Fibroblast of peridontal ligament (primary cell): Measurements from ENCODE around the gene STK38L.
A peak's percentile ranks its signal among the peaks of the same experiment; 100 is the strongest.

ENCODE experiments used
- DNase-seq: peaks from one replicate; pipeline ENCODE4 v3.0.0-alpha.2; 2010; ENCODE audit errors: extremely low read depth

Gene STK38L

DNA sequence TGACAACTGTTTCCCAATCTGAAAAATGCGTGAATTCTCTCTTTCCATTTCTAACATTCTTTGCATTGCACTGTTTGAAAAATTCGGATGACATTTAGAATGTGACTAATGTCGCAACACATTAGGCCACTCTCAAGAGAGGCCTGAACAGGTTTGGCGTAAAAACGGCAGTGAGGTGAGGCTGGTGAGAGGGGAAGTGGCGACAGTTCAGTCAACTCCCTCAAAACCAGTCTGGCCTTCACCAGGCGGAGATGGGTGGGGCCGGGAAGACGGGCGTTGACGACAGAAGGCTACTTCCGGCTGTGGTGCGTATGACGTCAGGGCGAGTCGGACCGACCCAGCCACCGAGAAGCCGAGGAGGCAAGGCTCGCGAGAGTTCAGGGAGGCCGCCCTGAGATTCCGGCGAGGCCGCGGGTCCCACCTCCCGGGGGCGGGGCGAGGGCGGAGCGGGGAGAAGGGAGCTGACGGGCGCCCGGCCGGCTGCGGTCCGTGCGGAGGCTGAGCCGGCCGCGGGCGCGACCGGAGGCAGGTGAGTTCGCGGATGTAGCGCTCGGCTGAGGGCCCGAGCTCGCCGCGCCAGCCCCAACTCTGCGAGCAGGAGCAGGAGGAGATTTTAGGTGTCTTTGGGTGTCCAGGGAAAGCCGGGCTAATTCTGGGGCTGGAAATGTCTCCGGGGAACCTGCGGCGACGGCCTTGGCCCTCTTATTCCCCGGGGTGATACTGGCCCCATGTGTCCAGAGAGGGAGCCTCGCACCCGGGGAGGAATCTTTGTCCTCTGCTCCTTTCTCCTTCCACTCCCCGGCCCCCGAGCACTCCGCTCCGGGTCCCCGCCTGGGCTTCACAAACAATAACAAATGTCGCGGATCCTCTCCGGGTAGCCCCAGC lies at the start of gene STK38L:
Gene STK38L, plus strand, starts transcription at position 483 of the 885 bp plus-strand sequence. CDS start 53,435 bp downstream, outside the sequence.
- peak; percentile 94 for DNase-seq

DNA sequence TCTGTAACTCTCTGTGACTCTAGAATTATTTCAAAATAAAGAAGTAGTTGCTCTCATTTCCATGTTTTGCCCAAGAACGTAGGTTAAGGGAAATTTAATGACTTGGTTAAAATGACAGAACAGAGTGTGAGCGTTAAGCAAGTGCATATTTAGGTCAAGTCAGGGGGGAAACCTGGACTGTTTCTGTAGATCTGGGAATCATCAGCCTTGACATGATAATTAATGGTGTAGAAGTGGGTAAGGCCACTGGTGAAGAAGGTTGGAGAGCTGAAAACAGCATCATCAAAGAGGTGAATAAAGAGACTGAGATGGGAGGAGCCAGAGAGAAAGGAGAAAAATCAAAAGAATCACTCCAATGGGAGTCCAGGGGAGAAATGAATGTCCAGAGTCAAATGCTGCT lies 49.4 kb upstream of the STK38L start:
- DNase-seq = no peak

DNA sequence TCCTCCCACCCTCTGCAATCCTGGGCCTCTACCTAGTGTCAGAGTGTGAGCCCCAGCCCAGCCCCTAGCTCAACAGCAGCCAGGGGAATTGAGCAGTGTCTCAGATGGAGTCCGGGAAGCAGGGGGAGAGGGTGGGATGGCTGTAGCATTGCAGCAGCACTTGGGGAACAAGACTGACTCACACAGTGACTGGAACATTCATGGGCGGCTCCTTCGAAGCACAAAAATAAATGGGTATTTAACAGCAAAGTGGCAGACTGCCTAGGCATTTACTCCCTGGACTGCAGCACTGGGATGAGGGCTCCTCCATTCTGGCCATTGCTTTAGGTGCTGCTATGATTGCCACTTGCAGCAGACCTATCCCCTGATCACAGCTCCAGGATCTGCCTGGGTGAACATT lies 46.0 kb upstream of the STK38L start:
- no peak for DNase-seq

DNA sequence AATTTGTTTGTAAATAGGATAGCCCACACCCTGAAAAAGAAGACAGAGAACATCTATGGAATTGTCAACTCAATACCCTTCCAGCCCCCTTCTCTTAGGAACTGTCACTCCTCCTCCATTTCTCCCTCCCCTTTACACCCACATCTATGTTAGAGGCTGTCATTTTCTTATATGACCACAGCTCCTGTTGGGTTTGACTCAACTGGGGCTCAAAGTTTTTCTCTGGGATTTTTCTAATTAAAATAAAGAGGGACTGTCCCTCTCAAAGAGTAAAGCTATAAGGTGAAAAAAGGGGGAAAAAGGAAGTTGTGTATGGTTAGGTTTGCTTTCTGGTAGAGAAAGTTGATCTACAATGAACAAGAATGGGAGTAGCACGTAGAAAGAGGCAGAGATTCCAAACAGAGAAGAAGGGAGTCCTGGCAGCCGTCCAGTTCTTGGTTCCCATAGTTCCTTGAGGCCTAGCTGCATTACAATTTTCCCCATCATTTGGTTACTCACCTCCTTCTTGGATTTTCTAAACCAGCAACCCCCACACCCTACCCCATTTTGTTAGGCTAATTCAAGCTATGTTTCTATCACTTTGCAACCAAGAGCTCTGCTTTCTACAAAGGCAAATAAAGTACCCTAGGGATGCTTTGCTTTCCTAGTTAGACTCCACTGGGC lies 44.3 kb upstream of the STK38L start:
- no peak for DNase-seq

DNA sequence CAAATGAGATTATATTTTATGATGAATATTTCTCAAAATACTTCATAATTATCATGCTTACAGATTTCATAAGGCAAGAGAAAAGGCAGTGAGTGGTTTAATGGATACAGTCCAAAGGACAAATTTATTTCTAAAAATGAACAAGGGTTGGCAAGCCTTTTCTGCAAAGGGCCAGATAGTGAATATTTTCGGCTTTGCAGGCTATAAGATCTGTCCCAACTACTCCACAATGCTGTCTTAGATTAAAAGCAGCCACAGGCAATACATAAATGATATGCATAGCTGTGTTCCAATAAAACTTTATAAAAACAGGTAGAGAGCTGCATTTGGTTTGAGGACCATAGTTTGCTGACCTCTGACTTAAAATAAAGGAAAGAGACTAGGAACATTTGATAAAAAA lies 42.9 kb upstream of the STK38L start:
- DNase-seq = peak; percentile 43

DNA sequence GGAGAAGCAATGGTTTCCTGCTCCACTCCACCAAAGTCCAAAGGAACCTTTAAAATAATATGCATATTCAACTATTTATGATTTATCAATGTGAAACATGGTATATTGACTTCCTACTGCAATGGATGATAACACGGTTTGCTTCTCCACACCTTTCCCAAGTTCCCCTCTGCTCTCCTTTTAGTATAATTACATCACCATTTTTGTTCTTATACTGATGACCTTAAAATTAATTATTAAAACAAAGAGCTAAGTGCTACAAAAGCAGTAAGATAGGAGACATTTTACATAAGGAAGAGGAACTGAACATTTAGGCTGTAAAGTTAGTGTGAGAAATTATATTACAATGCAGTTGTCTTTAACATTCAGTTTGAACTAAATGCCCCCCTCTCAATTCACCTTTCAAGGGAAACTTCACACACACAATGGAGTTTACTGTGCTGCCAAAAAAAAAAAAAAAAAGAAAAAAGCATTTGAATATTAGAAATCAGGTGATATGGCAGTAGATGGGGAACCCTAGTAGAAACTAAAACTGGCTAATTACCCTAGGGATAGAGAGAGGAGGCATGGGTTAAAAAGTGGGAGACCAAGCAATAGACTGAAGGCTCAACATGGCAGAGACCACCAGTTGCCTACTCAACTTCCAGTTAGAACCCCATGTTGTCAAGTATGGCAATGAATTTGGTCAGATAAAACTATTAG lies 37.1 kb upstream of the STK38L start:
- DNase-seq = no peak

DNA sequence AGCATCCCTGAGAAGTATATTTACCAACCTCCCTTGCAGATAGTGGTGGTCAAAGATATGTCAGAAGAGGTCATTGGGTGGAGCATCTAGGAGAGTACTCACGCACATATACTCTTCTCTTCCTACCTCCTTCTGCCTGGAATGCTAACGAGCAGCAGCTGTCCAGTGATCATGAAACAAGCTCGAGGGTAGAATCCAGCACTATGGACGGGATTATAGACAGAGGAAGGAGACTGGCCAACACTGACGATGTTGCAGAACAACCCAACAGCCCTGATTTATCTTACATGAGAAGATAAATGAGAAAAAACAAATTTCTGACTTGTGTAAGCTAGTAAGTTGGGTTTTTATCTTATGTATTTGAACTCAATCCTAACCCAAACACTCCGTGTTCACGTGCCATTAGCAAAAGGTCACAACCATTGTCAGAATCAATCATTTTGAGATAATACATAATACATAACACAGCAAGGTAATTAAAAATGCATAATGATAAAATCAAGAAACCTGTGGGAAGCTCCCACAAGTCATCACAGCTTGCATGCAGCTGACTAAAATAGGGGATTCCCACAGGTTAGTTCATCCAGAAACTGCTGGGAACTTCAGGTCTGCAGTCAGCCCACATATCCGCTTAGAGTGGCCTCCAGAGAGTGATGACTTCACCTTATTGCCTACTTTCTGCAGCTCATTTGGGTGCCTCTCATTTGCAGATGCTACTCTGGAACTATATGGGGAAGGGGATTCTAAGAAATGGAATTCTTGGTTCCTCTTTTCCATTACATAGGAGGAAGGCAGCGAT lies 36.3 kb upstream of the STK38L start:
- no peak for DNase-seq

DNA sequence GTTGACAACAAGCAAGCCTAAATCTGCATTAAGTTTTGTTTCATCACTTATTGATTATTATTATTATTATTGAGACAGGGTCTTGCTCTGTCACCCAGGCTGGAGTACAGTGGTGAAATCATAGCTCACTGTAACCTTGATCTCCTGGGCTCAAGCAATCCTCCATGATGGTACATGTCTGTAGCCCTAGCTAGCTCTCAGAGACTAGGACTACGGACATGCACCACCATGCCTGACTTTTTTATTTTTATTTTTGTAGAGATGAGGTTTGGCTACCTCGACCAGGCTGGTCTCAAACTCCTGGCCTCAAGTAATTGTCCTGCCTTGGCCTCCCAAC lies 35.7 kb upstream of the STK38L start:
- DNase-seq = no peak

DNA sequence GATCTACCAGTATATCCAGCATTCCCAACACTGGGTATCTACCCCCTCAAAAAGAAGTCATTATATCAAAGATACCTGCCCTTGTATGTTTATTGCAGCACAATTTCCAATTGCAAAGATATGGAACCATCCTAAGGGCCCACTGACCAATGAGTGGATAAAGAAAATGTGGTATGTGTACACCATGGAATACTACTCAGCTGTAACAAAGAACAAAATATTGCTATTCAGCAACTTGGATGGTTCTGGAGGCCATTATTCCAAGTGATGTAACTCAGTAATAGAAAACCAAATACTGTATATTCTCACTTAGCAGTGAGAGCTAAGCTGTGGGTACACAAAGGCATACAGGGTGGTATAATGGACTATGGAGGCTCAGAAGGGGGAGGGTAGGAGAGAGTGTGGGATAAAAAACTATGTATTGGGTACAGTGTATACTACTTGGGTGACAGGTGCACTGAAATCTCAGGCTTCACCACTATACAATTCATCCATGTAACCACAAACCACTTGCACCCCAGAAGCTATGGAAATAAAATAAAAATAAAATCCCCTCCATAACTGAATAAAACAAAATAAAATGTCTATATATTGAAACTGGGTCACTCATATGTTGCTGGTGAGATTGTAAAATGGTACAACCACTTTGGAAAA lies 34.7 kb upstream of the STK38L start:
- DNase-seq = no peak

DNA sequence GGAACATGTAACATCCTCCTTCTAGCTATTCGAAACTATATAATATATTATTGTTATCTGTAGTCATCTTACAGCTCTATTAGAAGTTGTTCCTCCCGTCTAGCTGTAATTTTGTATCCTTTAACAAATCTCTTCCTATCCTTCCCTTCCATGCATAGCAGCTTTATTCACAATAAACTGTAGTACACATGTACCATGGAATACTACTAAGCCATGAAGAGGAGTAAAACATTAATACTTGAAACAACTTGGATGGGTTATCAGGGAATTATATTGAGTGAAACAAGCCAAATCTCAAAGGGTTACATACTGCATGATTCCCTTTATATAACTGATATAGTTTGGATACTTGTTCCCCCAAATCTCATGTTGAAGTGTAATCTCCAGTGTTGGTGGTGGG lies 33.9 kb upstream of the STK38L start:
- no peak for DNase-seq

DNA sequence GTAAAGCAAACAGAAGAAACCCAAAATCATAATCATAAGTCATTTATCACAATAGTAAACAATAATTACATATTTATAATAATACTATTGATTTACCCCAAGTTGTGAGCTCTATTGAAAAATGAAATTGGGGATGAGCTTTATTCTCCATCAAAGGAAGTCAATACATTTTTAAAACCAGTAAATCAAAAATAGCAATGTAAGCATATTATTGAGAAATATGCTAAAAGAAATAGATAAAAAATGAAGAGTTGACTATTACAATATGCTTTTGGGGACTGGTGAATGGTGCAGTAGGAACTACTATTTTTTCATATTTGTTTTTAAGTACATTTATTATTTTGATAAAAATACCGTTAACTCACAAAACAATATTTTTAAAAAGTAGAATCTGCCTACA lies 31.2 kb upstream of the STK38L start:
- DNase-seq = no peak

DNA sequence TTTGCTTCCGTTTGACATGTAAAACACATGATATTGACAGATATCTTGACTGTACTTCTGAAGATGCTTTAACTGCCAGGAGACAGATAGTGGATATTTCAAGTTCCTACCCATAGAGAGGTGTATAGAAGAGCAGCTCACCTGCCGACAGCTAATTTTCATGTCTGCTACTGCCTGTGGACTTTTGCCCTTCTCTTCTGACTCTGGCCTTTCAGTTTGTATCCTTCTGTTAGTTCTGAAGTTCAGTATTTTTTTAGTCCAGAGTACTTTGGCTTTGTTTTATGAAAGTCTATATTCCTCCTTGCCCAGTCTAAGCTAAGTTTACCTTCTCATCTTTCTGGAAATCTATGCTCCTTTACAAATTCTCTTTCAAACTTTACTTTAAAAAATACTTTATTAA lies 30.8 kb upstream of the STK38L start:
- DNase-seq = no peak

DNA sequence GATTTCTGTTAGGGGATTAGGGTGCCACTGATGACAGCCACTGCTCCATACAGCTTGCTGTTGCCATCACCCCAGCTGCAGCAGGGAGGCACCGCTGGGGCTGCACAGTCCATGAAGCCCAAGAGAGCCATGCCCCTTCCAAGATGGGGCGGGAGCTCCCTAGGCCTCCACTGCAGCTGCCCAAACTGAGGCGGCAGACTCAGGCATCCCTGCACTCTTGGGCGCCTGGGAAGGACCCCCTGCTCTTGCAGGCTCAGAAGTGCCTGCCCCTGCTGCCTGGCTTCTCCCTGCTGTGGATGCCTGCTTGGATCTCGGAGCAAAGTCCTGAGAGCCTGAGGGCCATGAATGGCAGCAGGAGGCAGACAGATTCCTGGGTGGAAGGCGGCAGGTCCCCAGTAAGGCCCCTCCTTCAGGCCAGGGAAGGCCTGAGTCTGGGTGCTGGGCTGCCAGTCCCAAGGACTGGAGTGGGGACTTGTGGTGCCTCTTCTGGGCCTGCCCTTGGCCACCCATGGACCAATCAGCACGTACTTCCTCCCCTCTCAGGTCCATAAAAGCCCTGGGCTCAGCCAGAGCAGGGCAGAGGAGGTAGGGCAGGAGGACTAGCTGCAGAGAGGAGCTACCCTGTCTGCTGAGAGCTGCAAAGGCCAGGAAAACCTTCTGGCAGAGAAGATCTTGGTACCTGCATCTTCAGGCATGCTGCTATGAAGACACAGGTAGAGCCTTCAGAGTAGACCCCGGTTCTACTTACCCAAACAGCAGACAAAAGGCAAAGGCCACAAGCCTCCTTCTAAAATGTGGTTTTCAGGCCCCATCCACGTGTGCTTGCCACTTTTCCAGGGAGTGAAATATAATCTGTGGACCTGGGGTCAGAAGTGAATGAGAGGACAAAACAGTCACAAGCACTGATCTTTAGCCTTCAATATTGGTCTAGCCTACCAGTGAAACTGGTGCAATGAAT lies 30.0 kb upstream of the STK38L start:
- no peak for DNase-seq

DNA sequence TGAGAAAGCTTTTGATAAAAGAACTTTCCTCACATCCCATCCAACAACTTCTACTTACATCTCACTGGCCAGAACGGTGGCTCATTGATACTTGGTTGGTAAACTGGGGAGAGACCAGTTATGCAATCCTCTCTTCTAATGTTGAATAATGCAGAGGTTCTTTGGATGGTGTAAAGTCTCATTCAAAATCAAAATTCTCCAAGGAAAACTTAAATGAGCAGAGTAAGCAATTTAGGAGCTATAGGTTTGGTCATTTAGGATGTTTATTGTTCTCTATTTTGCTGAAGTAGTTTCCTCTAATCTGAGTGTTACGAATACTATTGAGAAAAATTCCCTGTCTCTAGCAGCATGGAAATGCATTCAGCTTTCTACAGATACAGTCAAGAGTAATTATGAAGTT lies 26.5 kb upstream of the STK38L start:
- no peak for DNase-seq

DNA sequence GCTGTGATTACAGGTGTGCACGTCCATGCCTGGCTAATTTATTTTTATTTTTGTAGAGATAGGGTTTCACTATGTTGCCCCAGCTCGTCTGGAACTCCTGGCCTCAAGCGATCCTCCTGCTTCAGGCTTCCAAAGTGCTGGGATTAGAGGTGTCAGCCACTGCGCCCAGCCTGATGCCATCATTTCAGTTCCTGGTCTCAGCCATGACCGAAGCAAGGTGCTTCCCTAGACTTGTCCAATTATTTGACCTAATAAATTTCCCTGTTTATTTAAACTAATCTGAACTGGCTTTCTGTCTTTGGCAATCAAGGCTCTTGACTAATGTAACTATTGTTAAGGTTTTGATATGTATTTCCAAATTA lies 24.4 kb upstream of the STK38L start:
- DNase-seq = no peak

DNA sequence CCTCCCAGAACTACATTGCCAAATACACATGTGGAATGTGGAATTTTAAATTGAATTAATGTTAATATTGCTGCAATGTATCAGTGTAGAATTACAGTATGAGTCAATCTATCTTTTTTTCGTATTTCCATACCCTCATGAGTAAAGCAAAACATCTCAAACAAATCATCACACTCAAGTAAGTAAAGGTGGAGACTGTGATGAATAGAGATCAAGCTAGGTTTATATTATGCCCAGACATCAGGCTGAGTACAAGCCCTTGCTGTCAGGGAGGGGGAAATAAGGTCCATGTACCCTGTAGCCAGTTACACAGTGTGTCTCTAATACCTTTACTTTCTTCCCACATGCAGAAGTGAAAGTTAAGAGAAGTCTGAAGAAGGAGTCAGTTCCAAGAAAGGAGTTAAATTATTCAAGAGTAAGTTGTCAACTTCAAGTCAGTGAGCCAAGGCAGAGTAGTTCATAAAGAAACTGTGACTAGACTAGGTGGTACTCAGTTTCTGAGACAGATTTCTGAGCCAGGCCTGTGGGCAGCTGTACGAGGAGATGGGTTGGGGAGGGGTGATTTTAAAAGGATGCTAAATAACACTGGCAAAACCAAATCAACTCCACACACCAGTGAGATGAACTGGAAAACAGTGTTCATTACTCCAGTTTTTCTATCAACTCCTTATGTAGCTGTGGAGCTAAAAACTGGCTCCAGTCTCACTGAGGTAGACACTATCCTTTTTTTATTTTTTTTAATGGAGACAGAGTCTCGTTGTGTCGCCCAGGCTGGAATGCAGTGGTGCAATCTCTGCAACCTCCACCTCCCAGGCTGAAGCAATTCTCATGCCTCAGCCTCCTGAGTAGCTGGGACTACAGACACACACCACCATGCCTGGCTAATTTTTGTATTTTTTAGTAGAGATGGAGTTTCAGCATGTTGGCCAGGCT lies 23.8 kb upstream of the STK38L start:
- peak; percentile 45 for DNase-seq

DNA sequence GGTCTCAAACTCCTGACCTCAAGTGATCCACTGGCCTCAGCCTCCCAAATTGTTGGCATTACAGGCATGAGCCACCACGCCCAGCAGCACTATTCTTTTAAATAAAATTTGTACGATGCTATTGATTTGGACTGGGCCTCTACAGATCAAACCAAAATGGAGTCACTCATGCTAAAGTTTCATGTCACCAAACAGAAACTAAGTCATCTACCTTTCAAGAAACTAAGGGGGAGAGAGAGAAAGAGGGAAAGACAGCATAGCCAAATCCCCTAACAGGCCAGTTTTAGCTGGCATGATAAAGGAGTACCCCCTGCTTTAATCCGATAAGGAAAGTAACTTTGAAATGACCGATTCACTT lies 23.1 kb upstream of the STK38L start:
- no peak for DNase-seq

DNA sequence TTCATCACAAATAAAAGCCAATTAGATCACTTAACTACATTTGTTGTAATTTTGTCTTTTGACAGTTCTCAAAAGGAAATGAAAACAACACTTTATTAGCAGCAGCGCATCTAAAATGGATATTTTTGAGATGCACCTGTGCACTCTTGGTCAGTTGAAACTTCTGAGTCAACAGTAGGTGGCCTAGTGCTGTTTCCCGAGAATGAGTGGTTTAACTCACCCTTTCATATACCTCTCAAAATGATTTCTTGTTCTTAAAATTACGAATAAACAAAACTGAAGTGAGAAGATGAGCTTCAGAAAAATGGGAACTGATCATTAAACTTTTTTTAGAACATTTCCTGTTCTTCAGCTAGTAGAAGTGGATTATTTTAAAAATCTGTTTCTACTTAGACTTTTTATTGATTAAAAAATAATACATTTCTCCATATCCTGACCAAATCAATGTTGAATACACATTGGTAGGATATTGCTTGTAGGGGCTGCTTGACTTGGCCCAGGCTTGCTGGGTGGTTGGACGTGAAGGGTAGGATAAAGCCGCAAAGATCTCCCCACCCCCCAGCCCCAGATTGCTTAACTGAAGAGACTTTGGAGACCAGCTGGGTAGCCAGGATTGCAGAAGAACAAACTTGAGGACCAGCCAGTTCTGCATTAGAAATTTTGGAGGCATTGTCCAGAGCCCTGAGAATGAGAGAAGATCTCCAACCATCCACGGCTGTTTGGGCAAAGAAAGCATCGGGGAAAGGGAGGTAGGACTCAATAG lies 22.3 kb upstream of the STK38L start:
- DNase-seq = no peak
